IMR-90 (cell line): ENCODE results near the gene DNM3. TPM values are rescaled to one million over a fixed set of nuclear protein-coding genes. Genes with fewer than 3 reads are reported as not detected.

Experiments used
- ATAC-seq: fragments of 200-7000 bp; cut with Tn5 transposase; 2 replicates; pipeline ENCODE4 v1.9.1; 2020; ENCODE audit warnings: low read depth, mild to moderate bottlenecking, moderate library complexity
- BruUV-seq: library from RNA; stranded (reverse); fragments of 400-500 nt; replicated peaks from 2 replicates; lab custom pipeline; 2021; lab: Mats Ljungman, UMichigan
- CTCF ChIA-PET: fragments of 300-600 bp; formaldehyde crosslinking; extraction: SDS; loops from one replicate; lab custom pipeline; 2021; ENCODE audit warnings: antibody characterized with exemption; lab: Yijun Ruan, JAX
- POLR2A ChIA-PET: fragments of 300-600 bp; sonication (Branson Sonifier 250); formaldehyde crosslinking; loops from one replicate; lab custom pipeline; 2022; ENCODE audit warnings: antibody characterized with exemption; ENCODE audit not compliant: unreplicated experiment; lab: Charles Lee
- DNase-seq: peaks from one replicate; pipeline ENCODE4 v3.0.0; 2013
- H2AFZ ChIP-seq: replicated peaks from 2 replicates; pipeline ENCODE3; 2013; ENCODE audit warnings: low read length, mild to moderate bottlenecking; ENCODE audit not compliant: poor library complexity
- H2AK5ac ChIP-seq: 2 replicates; pipeline ENCODE4 v1.6.1; 2013; ENCODE audit warnings: low read depth, low read length, inconsistent platforms
- H2AK9ac ChIP-seq: replicated peaks from 2 replicates; pipeline ENCODE3; 2013; ENCODE audit warnings: mild to moderate bottlenecking, low read depth, low read length, moderate library complexity; ENCODE audit not compliant: poor library complexity
- H2BK120ac ChIP-seq: 2 replicates; pipeline ENCODE4 v1.6.1; 2013; ENCODE audit warnings: low read depth, low read length, inconsistent platforms
- H2BK15ac ChIP-seq: 3 replicates; pipeline ENCODE4 v1.6.1; 2013; ENCODE audit warnings: low read depth, low read length, inconsistent platforms
- H2BK20ac ChIP-seq: 2 replicates; pipeline ENCODE4 v1.6.1; 2013; ENCODE audit warnings: low read depth, mild to moderate bottlenecking, inconsistent platforms, low read length, moderate library complexity
- H2BK5ac ChIP-seq: 2 replicates; pipeline ENCODE4 v1.6.1; 2013; ENCODE audit warnings: mild to moderate bottlenecking, low read depth, low read length, inconsistent platforms; ENCODE audit not compliant: poor library complexity, severe bottlenecking
- H3K14ac ChIP-seq: replicated peaks from 2 replicates; pipeline ENCODE4 v1.6.1; 2013; ENCODE audit warnings: low read depth, low read length, inconsistent platforms
- H3K18ac ChIP-seq: 2 replicates; pipeline ENCODE4 v1.6.1; 2013; ENCODE audit warnings: low read depth, low read length, control low read depth
- H3K23ac ChIP-seq: 2 replicates; pipeline ENCODE4 v1.6.1; 2013; ENCODE audit warnings: low read depth, low read length, inconsistent platforms
- H3K27ac ChIP-seq: 2 replicates; pipeline ENCODE4 v1.5.1; 2013; ENCODE audit warnings: mild to moderate bottlenecking, control low read depth, low read length; ENCODE audit not compliant: insufficient read depth
- H3K27me3 ChIP-seq: 2 replicates; pipeline ENCODE4 v1.6.1; 2013; ENCODE audit warnings: low read length; ENCODE audit not compliant: control insufficient read depth, insufficient read depth
- H3K36me3 ChIP-seq: 2 replicates; pipeline ENCODE4 v1.6.1; 2013; ENCODE audit warnings: low read length, mixed read lengths; ENCODE audit not compliant: control insufficient read depth, insufficient read depth
- H3K4ac ChIP-seq: 2 replicates; pipeline ENCODE4 v1.6.1; 2013; ENCODE audit warnings: low read depth, low read length, inconsistent platforms
- H3K4me1 ChIP-seq: 2 replicates; pipeline ENCODE4 v1.6.1; 2013; ENCODE audit warnings: low read length, mixed read lengths; ENCODE audit not compliant: control insufficient read depth, insufficient read depth
- H3K4me2 ChIP-seq: 2 replicates; pipeline ENCODE4 v1.6.1; 2013; ENCODE audit warnings: low read depth, mild to moderate bottlenecking, control low read depth, low read length, moderate library complexity
- H3K4me3 ChIP-seq: 2 replicates; pipeline ENCODE4 v1.5.1; 2013; ENCODE audit warnings: low read depth, mild to moderate bottlenecking, control low read depth, low read length, moderate library complexity; ENCODE audit not compliant: insufficient read depth
- H3K56ac ChIP-seq: 2 replicates; pipeline ENCODE4 v1.6.1; 2013; ENCODE audit warnings: low read length, inconsistent platforms; ENCODE audit not compliant: insufficient read depth; ENCODE audit errors: extremely low read depth
- H3K79me1 ChIP-seq, 2 experiments: 2 replicates each; pipeline ENCODE4 v1.6.1; 2013; ENCODE audit warnings: low read length in 2 of 2, inconsistent platforms in 1 of 2, low read depth in 1 of 2
- H3K9ac ChIP-seq: 2 replicates; pipeline ENCODE4 v1.6.1; 2013; ENCODE audit warnings: low read depth, low read length, control low read depth
- H3K9me1 ChIP-seq: 2 replicates; pipeline ENCODE4 v1.6.1; 2013; ENCODE audit warnings: low read length, inconsistent platforms; ENCODE audit not compliant: insufficient read depth
- H3K9me3 ChIP-seq: 2 replicates; pipeline ENCODE4 v1.6.1; 2013; ENCODE audit warnings: low read length; ENCODE audit not compliant: control insufficient read depth, insufficient read depth
- H4K20me1 ChIP-seq: 2 replicates; pipeline ENCODE4 v1.6.1; 2013; ENCODE audit warnings: low read length, inconsistent platforms; ENCODE audit not compliant: insufficient read depth
- H4K5ac ChIP-seq: 2 replicates; pipeline ENCODE4 v1.6.1; 2013; ENCODE audit warnings: mild to moderate bottlenecking, low read depth, low read length, control low read depth
- H4K8ac ChIP-seq, 2 experiments: 2 replicates each; pipeline ENCODE4 v1.6.1; 2013; ENCODE audit warnings: low read depth in 2 of 2, low read length in 2 of 2, control low read depth in 1 of 2, inconsistent platforms in 1 of 2
- H4K91ac ChIP-seq: 2 replicates; pipeline ENCODE4 v1.6.1; 2013; ENCODE audit warnings: low read depth, low read length, inconsistent platforms; ENCODE audit not compliant: insufficient read depth
- BHLHE40 ChIP-seq: fragments of 150-350 bp; IDR thresholded peaks from 2 replicates; pipeline ENCODE4 v1.6.1; 2016; ENCODE audit warnings: mild to moderate bottlenecking, low read depth, low read length
- NFE2L2 ChIP-seq: fragments of 150-350 bp; IDR thresholded peaks from 2 replicates; pipeline ENCODE4 v1.6.1; 2016; ENCODE audit warnings: low read depth, mild to moderate bottlenecking, low read length
- POLR2A ChIP-seq: IDR thresholded peaks from 2 replicates; pipeline ENCODE4 v1.6.1; 2012; ENCODE audit warnings: mild to moderate bottlenecking, low read depth, low read length
- RCOR1 ChIP-seq: IDR thresholded peaks from 2 replicates; pipeline ENCODE4 v1.6.1; 2012; ENCODE audit warnings: mild to moderate bottlenecking, low read length, improper control_type of control experiment; ENCODE audit not compliant: insufficient replicate concordance
- RFX5 ChIP-seq: IDR thresholded peaks from 2 replicates; pipeline ENCODE4 v1.8.0; 2012; ENCODE audit warnings: low read depth, mild to moderate bottlenecking, low read length, moderate library complexity
- dilution Hi-C: fragments of 300-500 bp; cut with HindIII; formaldehyde crosslinking; loops from one replicate; pipeline ENCODE4 v1.14.3; 2018; ENCODE audit warnings: low sequenced_read_pairs; ENCODE audit not compliant: unreplicated experiment
- in situ Hi-C: fragments of 300-500 bp; cut with MboI; formaldehyde crosslinking; loops from 3 replicates; pipeline ENCODE4 v1.14.3; 2019; ENCODE audit warnings: low sequenced_read_pairs, inconsistent platforms, mixed read lengths
- intact Hi-C: fragments of 100-400 bp; cut with micrococcal nuclease; formaldehyde crosslinking; loops from 2 replicates; pipeline ENCODE4 v1.10.0; 2022
- polyA plus RNA-seq, 3 experiments: library from polyadenylated mRNA; depleted of rRNA; stranded (reverse); fragments of >200 nt; gene quantifications; 2 replicates each; pipeline ENCODE4 v1.2.3, GENCODE V29; 2012; ENCODE audit warnings: low replicate concordance in 1 of 3
- total RNA-seq: library from RNA; depleted of rRNA; stranded (reverse); fragments of >200 nt; gene quantifications from 2 replicates; pipeline ENCODE4 v1.2.3, GENCODE V29; 2012
- TF ChIP-seq, protein P1 (sequence below): fragments of 150-350 bp; IDR thresholded peaks from 2 replicates; pipeline ENCODE4 v1.6.1; 2016; ENCODE audit warnings: low read depth, mild to moderate bottlenecking, low read length, moderate library complexity, borderline replicate concordance

Gene DNM3
- total and polyA plus RNA-seq, 2 of the 4 experiments (the other 2 are of a cell fraction) = 0.36 TPM

DNA sequence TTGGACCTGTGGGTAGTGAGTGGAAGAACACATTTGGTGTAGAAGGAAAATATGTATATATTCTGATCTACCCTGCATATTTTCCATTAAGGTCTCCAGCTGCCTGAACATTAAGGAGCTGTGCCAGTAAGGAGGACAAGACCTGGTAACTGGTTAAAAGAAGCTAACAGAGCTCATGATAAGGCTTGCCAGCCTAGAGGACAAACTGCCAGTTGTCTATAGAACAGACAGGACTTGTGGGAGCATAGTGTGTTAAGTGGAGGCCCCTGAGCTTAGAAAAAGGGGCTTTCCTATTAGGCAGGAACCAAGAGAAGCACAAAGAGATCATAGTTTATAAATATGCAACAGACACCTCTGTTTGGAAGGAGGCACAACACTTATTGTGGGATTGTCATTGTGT, 23.0 kb downstream of the DNM3 start:
- H4K91ac ChIP-seq = no peak overlapping the region
- no peak overlapping the region for H3K18ac ChIP-seq
- H3K14ac ChIP-seq = no peak overlapping the region
- H3K79me1 ChIP-seq = no peaks in the 10 kb centered on the region
- H4K5ac ChIP-seq = no peak overlapping the region
- H2BK120ac ChIP-seq = no peak overlapping the region
- ATAC-seq = no peak
- dilution Hi-C loops = no loop called here
- H3K4me1 ChIP-seq = no peaks in the 10 kb centered on the region
- H3K4me2 ChIP-seq = no peak overlapping the region
- H3K9me3 ChIP-seq = no peaks in the 10 kb centered on the region
- no peak for DNase-seq
- TF ChIP-seq POLR2A (no peak), BHLHE40 (no peak), NFE2L2 (no peak), RCOR1 (no peak), RFX5 (no peak)
- TF ChIP-seq, protein P1, sequence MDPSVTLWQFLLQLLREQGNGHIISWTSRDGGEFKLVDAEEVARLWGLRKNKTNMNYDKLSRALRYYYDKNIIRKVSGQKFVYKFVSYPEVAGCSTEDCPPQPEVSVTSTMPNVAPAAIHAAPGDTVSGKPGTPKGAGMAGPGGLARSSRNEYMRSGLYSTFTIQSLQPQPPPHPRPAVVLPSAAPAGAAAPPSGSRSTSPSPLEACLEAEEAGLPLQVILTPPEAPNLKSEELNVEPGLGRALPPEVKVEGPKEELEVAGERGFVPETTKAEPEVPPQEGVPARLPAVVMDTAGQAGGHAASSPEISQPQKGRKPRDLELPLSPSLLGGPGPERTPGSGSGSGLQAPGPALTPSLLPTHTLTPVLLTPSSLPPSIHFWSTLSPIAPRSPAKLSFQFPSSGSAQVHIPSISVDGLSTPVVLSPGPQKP = no peak
- no peak overlapping the region for H3K56ac ChIP-seq
- no peaks in the 10 kb centered on the region for H3K36me3 ChIP-seq
- in situ Hi-C loops = no loop called here
- no peak overlapping the region for H2AK9ac ChIP-seq
- no peaks in the 10 kb centered on the region for H3K27me3 ChIP-seq
- H2BK5ac ChIP-seq = no peak overlapping the region
- no peak overlapping the region for H3K4me3 ChIP-seq
- no peak overlapping the region for H3K27ac ChIP-seq
- H3K4ac ChIP-seq = no peak overlapping the region
- H3K23ac ChIP-seq = no peak overlapping the region
- H2BK20ac ChIP-seq = no peak overlapping the region
- H4K8ac ChIP-seq = no peak overlapping the region
- intact Hi-C loops = no loop called here
- ChIA-PET POLR2A (no interaction called here), CTCF (no interaction called here)
- no peak overlapping the region for H2BK15ac ChIP-seq
- H3K9me1 ChIP-seq = no peaks in the 10 kb centered on the region
- H2AFZ ChIP-seq = no peak overlapping the region
- H2AK5ac ChIP-seq = no peak overlapping the region
- no peaks in the 10 kb centered on the region for H4K20me1 ChIP-seq
- BruUV-seq = no TSS peak
- no peak overlapping the region for H3K9ac ChIP-seq
